LoVo (cell line): ENCODE measurements around the gene CLEC10A.

Experiments
- DNase-seq: peaks from one replicate; pipeline ENCODE4 v3.0.0-alpha.2; 2016; ENCODE audit warnings: low spot score

The CLEC10A gene

DNA sequence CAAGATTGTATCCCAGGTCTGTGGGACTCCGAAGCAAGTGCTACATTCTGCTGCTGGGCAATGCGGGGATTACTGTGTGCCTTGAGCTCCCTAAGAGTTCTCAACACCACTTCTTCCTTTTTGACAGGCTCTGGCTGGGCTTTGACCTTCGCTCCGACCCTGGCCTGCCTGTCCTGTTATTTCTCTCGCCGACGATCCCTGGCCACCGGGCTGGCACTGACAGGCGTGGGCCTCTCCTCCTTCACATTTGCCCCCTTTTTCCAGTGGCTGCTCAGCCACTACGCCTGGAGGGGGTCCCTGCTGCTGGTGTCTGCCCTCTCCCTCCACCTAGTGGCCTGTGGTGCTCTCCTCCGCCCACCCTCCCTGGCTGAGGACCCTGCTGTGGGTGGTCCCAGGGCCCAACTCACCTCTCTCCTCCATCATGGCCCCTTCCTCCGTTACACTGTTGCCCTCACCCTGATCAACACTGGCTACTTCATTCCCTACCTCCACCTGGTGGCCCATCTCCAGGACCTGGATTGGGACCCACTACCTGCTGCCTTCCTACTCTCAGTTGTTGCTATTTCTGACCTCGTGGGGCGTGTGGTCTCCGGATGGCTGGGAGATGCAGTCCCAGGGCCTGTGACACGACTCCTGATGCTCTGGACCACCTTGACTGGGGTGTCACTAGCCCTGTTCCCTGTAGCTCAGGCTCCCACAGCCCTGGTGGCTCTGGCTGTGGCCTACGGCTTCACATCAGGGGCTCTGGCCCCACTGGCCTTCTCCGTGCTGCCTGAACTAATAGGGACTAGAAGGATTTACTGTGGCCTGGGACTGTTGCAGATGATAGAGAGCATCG is 41.8 kb downstream of the CLEC10A start:
- DNase-seq, result no peak

DNA sequence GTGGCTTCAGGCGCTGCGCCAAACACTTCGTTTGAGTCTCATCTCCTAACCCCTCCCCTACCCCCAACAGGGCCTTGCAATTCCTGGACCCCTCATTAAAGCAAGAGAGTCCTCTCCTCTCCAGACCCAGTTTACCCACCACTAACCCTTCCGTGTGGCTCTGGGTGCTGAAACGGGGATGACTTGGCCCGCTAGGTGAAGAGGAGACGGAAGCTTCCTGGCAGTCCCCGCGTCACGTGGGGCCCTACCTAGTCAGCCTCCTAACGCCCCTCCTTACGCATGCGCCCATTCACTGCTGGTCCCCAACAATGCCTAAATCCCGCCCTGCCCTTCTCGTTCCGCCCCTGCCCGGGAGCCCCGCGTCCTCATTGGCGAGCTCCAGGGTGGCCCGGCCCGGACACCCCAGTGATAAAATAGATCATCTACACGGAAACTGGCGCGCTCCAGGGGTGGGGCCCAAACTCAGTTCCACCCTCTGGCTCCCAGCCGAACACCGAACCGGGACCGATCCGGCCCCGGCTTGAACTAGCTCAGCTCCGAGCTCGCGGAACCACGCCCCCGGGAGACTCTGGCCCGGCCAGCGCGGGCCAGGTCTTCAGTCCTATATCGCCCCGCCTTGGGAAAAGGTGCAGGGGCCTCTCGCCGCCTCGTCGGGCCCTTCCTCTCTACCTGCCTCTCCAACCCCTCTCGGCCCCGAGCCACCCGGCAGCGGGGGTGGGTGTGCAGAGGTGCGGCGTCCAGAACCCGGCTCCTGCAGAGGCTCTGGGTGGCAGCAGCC is 44.3 kb downstream of the CLEC10A start, which contains the start of gene SLC16A13:
Gene SLC16A13, plus strand, starts transcription at position 425 of the 778 bp plus-strand sequence. CDS start 368 bp downstream, outside the sequence.
- DNase-seq, result peak; percentile 97

DNA sequence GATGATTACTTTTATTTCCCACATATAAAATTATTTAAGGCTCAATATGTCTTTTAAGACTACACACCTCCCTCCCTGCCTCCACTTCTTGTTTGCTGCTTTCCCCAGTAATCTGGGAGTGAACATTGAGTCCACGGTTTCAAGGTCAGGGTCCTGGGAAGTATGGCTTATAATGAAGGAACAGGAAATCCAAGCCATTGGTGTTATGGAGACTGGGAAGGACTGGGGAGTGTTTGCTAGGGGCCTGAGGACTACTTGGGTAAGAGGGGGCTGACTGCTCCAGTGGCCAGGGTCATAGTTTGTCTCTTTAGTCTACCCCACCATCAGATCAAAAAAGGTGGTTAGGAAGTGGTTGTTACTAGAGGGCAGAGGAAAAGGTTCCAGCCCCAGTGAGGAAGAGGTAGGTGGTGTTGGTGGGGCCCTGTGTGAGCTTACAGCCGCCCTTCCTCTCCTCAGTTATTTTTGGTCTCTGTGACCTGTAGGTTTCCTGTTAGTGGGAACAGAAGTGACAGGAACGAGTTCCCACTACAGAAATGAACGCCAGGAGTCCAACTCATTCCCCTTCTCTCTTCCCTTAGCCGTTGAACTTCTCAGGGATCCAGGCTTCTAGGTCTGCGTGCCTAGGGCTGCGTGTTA is 45.0 kb downstream of the CLEC10A start:
- DNase-seq, result no peak

DNA sequence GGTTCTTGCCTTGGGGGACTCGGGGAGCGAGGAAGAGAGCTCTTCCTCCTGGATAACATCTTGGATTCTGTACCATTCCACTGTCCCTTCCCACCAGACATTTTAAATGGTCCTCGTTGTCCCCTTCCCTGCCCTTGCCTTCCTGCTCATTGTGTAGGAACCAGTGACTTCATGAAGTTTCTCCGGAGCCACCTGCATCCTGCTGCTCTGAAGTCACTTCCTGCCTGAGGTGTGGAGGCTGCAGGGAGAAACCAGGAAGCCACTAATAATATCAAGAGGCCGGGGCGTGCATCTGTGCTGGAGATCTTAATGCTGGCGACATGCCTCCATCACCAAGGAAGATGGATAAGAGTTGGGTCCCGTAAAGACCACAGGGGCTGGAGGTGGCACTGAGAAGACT is 50.4 kb downstream of the CLEC10A start:
- DNase-seq, result no peak

DNA sequence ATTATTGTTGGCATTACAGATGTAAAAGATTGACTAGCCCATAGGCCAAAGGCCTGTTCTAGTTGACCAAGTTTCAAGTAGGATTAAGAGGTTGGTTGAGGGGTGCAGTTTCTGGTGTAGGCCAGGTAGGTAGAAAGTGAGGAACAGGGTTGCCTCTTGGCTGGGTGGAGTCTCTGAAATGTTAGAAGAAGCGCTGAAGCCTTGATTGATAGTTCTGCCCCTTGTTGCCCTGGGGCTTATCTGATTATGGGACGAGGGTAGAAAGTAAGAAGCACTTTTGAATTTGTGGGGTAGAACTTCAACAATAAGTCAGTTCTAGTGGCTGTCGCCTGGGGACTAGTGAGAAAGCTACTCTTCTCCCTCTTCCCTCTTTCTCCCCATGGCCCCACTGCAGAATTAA is 51.0 kb downstream of the CLEC10A start:
- no peak for DNase-seq

DNA sequence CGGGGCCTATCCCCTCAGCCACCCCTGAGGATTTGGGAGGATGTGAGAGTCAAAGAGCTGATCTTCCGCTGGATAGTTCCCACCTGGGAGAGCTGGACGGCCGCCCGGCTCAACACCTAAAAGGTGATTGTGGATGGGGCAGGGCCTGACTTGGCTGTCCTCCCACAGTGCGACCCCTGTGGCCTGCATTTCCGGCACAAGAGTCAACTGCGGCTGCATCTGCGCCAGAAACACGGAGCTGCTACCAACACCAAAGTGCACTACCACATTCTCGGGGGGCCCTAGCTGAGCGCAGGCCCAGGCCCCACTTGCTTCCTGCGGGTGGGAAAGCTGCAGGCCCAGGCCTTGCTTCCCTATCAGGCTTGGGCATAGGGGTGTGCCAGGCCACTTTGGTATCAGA is 52.7 kb downstream of the CLEC10A start:
- no peak for DNase-seq

DNA sequence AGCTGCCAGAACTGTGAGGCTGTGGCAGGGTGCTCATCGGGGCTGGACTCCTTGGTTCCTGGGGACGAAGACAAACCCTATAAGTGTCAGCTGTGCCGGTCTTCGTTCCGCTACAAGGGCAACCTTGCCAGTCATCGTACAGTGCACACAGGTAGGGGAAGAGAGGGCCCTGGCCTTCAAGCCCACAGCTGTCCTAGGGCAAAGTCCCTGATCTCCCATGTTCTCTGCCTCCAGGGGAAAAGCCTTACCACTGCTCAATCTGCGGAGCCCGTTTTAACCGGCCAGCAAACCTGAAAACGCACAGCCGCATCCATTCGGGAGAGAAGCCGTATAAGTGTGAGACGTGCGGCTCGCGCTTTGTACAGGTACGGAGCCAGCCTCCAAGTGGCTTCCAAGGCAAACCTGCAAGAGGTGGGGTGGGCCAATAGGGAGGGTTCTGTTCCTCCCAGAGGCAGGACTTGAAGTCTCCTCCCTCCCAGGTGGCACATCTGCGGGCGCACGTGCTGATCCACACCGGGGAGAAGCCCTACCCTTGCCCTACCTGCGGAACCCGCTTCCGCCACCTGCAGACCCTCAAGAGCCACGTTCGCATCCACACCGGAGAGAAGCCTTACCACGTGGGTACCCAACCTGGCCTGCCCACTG is 53.5 kb downstream of the CLEC10A start:
- DNase-seq, result no peak

DNA sequence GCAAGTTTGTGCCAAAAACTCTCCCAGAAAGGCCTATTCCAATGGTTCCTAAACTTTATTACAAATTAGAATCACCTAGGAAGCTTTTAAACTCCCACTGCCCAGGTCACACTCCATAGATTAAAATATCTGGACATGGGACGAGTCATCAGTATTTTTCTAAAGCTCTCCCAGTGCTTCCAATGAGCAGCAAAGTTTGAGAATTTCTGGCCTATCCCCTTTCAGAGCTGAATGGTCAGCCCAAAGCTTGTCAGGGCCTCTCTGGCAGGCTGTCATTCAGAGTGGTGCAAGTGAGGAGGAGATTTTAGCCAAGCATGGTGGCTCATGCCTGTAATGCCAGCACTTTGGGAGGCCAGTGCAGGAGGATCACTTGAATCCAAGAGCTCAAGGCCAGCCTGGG is 54.8 kb downstream of the CLEC10A start:
- no peak for DNase-seq
